SIG-M5 treated with dmso at 0.1 percent for 504 hours (cell line): Measurements from ENCODE around the gene RIMS1.

Experiments used
- DNase-seq: peaks from one replicate; lab custom pipeline; 2025; ENCODE audit not compliant: unreplicated experiment; lab: John Stamatoyannopoulos, UW

RIMS1 gene

DNA sequence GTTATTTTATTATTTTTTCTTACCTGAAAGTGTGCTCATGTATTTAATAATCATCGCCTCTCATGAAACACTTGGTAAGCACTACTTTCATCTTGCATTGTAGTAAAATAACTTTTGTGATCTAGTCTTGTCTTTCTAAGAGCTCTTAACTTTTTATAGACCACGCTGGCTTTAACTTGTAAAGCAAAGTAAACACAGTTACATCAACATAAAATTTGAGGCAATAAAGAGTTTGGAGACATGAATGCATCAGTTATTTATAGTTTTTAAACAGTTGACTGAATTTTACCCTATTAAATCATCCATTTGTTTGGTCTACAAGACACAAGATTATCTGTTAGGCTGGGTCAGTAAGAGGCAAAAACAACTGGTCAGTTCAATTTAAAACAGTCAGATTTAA, 517.1 kb downstream of the RIMS1 start:
- DNase-seq: no peak

DNA sequence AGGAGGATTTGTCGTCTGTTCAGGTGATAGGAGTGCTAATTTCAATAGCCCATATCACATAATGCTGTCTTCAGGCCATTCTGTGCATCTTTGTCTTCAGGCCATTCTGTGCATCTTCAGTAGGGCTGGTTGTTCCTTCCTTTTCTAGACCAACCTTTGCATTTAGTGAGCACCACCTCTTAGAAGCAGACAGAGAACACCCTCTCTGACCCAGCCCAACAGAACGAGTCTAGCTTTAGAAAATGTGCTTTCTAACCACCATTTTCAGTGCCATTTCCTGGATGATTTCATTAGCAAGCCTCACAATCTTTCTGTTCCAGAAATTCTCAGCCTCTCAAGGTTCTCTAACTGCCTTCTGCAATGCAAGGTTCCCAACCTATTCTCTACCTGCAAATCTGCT, 520.2 kb downstream of the RIMS1 start:
- DNase-seq: no peak

GRCh38 chr6:72410769-72411168, 524.4 kb downstream of the RIMS1 start:
- DNase-seq: no peak

GRCh38 chr6:72411872-72412708, 525.7 kb downstream of the RIMS1 start:
- peak; percentile 56 for DNase-seq

- no peak for DNase-seq
Observed at GRCh38 chr6:72412709-72413044, 526.3 kb downstream of the RIMS1 start.

DNA sequence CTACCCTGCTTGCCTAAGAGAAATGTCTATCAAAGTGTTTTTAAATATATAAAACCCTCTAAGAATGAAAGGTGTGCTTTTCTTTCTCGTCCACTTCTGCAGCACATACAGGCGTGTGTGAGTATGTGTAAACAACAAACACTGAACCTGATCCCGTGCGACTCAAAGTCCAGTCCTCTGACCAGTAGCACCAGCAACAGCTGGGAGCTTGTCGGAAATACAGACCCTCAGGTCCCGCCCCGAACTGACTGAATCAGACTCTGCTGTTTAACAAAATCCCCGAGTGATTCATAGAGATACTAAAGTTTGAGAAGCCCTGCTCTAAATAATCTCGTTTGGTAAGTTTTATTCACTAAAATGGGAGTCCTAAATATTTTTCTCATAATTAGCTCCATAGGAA, 527.5 kb downstream of the RIMS1 start:
- no peak for DNase-seq

GRCh38 chr6:72414657-72415056, 528.3 kb downstream of the RIMS1 start:
- no peak for DNase-seq

GRCh38 chr6:72416744-72417465, 530.6 kb downstream of the RIMS1 start:
- no peak for DNase-seq

GRCh38 chr6:72417759-72418158, 531.4 kb downstream of the RIMS1 start:
- DNase-seq: no peak

- no peak for DNase-seq
Observed at GRCh38 chr6:72418495-72418894, 532.1 kb downstream of the RIMS1 start.

DNA sequence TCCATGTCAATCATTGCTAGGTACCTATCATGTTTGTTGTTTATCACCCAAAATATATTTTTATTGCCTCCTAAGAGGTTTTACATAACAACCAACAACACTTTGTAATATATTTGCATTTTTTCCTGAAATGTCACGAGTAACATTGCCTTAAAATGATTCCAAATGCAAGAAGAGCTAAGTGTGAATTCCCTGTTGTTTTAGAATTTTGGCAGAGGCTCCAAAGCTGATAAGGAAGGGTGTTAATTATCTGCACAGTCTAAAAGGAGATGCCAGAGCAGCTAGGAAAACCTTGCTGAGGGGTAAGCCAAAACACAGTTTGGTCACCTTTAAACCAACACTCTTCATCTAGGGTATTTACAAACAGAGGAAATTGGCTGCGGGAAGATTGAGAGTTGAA, 533.6 kb downstream of the RIMS1 start:
- no peak for DNase-seq

GRCh38 chr6:72420409-72420808, 534.1 kb downstream of the RIMS1 start:
- no peak for DNase-seq

DNA sequence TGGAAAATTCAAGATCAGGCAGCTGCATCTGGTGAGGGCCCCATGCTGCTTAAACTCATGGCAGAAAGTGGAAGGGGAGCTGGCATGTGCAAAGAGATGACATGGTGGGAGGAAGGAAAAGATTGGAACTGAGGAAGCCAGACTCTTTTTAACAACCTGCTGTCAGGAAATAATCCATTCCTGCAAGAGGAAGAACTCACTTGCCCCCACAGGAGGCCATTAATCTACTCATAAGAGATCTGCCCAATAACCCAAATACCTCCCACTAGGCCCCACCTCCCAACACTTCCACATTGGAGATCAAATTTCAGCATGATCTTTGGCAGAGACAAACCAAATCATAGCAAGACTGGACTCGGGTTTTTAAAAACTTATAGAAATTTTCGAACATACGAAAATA, 535.0 kb downstream of the RIMS1 start:
- DNase-seq: no peak

DNA sequence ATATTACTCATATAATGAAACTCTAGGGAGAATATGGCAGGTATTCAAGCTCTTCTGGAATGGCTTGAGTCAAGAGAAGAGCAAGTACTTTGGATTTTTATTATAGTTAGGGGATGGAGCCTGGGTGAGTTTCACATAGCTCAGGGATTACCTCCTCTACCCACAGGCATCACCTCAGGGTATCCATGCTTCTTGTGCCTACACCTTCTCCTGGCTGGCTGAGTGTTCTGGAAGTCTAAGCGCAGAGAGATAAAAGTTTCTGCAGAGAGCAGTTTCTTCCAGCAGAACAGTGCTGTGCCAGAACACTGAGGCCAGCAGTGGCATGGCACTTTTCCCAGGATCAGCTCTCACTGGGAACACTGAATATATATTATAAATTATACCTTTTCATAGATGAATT, 535.8 kb downstream of the RIMS1 start:
- no peak for DNase-seq

DNA sequence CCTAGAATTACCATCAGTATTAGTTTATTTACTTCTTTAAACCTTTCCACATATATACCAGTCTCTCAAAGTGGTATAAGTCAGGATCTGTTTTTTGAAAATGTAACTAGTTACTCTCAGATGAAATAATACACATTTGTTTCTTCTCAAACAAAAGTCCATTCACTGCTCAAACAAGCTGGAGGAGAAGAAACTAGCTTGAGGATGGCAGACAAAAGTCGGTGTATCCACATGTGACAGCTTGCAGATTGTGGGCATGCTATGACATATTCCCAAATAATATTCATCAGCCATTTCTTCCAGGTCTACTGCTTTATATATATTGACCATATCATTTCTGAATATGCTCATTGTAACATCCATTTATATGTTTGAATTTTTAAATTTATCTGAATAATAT, 538.1 kb downstream of the RIMS1 start:
- no peak for DNase-seq

- no peak for DNase-seq
Observed at GRCh38 chr6:72425003-72425681, 538.8 kb downstream of the RIMS1 start.

GRCh38 chr6:72440611-72441010, 554.3 kb downstream of the RIMS1 start:
- no peak for DNase-seq

DNA sequence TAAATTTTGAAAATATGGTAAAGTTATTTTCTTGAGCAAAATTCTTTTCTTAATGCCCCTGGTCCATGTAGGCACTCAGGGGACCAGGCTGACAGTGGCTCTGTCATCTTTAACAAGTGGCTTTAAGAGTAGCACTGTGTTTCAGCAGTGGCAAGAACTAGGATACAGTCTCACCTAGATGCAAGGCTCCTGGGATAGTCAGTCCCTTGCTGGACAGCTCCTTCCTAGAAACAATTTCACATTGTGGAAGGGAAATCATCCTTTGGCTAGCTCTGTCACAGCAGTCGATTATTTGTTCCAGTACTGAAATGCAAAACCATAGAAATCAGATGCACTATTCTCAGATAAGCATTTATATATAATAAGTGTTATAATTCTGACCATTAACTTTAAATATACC, 560.1 kb downstream of the RIMS1 start:
- DNase-seq: no peak
